Measurements from ENCODE around the gene C16orf46.
"Not testable (repeated sequence)": the region's sequence is repeated elsewhere in the genome, so short reads cannot be mapped to it uniquely, and the experiment has no call there.

Gene C16orf46, protein sequence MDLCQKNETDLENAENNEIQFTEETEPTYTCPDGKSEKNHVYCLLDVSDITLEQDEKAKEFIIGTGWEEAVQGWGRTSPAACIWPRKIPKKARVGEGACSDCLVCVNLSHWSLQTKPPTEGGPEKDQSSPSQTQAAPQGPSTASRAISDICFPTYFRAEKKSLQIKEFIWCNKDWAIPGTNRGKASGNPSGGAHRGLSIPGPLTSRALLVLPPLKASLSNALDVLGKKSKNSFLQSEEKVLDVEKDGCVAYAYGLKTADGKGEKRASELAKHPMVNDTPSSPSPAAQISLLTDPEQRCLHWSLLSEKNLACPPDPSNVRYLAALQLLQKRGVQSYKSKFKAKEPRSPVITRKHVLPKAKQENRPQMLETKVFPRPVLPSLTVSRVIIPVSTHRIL

DNA sequence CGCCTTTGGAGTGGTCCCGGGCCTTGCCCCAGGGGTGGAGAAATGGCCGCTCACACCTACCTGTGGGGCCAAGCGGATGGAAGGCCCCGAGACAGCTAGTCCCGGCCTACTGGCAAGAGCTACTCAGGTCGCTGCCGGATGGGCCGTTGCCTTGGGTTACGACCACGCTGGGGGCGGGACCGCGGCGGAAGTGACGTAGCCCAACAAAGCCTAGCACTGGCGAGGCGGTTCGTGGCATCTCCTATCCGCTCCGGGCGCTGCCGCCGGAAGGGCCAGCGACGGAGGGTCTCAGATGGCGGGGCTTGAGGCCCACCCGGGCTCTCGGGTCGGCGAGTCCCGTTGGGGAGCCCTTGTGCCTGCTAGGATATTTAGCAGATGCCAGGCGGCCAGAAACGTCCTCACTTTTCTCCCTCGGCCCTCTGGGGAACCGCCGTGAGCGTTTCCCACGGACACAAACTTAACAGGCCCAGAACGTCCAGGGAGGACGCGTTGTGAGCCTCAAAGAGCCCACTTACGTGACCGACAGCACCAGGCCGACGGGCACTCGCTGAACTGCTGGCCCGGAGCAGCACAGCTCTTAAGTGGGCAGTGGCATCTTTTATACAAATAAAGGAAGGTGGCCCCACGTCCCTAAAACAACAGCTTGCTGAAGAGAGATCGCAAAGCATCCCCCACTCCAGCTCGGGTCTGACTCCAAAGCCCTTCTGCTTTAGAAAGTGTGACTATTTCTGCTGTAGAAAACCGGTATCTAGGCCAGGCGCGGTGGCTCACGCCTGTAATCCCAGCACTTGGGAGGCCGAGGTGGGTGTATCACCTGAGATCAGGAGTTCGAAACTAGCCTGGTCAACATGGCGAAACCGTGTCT is at the start of gene C16orf46:
TSS of gene C16orf46 (minus strand) at position 163 of the 865 bp plus-strand sequence. CDS start 13,283 bp downstream, outside the sequence.
- in situ Hi-C loops (cut with MboI; ENCODE audit: low sequenced_read_pairs): no loop called here

DNA sequence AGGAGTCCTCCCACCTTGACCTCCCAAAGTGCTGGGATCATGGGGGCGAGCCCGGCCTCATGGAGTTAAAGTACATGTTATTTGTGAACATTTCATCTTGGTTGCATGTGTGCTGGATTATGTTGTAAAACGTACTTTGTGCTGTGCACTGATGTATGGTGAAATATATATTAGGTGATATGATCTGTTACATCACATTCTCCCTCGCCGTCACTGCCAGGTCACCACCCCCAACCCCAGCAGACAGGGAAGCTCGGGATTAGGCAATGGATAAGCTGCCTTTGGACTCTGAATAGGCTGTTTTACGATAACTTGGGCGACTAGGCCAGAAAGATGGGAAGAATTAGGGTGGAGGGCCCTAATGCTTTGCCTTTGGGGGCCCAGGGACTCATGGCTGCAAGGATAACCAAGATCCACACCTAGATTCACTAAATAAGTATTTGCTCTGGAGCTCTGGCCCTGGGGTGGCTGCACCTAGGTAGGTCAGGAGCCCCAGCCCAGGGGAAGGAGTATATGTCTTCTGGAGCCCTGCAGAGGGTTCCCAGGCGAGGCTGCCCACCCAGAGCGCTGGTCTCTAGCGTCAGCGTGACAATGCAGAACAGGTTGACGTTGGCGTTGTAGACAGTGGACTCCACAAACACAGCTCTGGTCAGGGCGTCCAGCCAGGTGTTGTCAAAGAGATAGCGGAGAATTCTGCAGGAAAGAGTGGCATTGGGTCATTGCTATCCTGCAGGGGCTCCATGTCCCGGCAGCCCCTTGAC is 46.2 kb upstream of the C16orf46 start:
- in situ Hi-C loops (cut with MboI; ENCODE audit: low sequenced_read_pairs): no loop called here

DNA sequence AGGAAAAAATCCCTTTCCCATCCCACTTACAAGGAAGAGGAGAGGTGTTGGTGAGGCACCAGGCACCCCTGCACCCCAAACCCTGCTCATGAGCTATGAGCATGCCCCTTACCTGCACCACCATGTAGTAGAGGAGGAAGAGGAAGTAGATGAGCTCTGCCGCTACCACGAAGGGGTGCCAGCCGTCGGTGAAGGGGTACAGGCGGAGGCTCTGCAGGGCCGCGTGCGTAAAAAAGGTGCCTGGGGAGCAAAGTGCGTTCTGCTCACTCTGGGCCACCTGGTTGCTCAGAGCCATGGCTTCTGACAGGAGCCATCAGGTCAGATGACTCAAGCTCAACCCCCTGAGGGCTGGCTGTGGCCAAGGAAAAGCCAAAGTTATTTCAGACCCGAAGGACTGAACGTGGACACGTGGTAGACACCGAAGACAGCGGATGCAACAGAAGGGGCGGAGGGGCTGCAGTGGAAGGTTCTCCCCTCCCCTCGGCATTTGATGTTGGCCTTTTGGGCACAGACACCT is 44.5 kb upstream of the C16orf46 start:
- in situ Hi-C loops (cut with MboI; ENCODE audit: low sequenced_read_pairs): no loop called here

DNA sequence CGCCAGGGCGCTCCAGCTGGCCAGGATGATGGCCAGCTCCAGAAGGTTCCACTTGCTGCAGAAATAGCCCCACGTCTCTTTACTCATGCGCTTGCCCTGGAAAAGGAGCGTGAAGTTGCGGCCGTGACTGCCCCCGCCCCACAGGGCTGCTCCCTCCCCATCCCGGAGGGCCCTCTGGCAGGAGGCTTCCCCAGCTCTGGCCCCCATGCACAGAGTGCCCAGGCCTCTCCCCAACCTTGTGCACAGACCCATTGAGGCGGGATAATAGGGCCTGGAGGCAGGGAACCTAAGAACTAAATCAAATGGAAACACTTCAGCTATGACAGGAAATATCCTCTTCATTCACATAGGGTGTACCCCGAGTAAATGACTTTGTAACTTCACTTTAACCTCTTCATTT is 40.4 kb upstream of the C16orf46 start:
- in situ Hi-C loops (cut with MboI; ENCODE audit: low sequenced_read_pairs): no loop called here

DNA sequence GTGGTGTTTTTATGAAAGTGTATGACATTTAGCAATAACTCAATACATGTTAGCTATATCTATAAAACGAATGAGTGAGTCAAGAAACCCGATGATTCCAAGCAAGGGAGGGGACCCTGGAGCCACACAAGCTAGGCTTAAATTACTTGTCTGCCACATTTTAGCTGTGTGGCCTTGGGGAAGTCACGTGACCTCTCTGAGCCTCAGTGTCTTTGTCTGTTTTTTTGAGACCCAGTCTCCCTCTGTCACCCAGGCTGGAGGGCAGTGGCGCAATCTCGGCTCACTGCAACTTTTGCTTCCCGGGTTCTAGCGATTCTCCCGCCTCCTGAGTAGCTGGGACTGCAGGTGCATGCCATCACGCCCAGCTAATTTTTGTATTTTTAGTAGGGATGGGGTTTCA is 39.2 kb upstream of the C16orf46 start:
- in situ Hi-C loops (cut with MboI; ENCODE audit: low sequenced_read_pairs): no loop called here

DNA sequence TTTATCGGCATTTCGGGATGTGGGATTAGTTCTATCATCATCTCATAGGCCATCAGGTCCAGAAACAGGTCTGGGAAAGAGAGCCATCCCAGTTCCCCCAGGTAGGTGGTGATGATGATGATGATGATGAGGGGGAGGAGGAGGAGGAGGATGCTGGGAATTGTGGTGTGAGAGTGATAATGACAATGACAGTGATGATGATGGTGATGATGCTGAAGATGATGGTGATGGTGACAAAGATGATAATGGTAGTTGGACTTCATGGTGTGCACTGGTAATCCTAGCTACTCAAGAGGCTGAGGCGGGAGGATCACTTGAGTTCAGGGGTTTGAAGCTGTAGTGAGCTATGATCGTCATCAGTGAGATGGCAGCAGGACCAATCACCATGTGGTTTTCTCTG is 35.4 kb upstream of the C16orf46 start:
- in situ Hi-C loops (cut with MboI; ENCODE audit: low sequenced_read_pairs): no loop called here

DNA sequence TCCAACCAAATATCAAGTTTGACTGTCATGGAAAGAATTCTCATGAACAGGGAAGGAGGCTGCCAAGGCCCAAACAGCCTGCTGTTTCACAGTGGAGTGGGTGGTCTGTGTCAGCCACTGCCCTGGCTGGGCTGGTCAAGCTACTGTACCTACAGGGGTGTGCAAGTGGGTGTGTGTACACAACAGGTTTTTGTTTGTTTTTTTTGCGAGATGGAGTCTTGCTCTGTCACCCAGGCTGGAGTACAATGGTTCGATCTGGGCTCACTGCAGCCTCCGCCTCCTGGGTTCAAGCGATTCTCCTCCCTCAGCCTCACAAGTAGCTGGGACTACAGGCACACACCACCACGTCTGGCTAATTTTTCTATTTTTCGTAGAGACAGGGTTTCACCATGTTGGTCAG is 32.2 kb upstream of the C16orf46 start:
- in situ Hi-C loops (cut with MboI; ENCODE audit: low sequenced_read_pairs): not testable (repeated sequence)

DNA sequence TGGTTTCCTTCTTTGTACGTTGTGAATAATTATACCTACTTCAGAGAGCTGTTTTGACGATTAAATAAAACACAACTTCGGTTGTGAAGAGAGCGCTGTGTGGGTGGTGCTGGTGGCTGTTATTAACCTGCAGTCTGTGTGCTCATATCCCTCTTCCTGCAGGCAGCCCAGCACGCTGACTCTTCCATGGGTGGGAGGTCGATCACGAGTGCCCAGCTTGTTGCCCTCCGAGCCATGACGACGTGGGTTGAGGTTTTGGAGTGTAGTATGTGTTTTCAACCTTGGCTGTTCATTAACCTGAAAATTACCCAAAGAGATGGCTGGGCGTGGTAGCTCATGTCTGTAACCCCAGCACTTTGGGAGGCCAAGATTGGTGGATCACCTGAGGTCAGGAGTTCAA is 30.5 kb upstream of the C16orf46 start:
- in situ Hi-C loops (cut with MboI; ENCODE audit: low sequenced_read_pairs): no loop called here

DNA sequence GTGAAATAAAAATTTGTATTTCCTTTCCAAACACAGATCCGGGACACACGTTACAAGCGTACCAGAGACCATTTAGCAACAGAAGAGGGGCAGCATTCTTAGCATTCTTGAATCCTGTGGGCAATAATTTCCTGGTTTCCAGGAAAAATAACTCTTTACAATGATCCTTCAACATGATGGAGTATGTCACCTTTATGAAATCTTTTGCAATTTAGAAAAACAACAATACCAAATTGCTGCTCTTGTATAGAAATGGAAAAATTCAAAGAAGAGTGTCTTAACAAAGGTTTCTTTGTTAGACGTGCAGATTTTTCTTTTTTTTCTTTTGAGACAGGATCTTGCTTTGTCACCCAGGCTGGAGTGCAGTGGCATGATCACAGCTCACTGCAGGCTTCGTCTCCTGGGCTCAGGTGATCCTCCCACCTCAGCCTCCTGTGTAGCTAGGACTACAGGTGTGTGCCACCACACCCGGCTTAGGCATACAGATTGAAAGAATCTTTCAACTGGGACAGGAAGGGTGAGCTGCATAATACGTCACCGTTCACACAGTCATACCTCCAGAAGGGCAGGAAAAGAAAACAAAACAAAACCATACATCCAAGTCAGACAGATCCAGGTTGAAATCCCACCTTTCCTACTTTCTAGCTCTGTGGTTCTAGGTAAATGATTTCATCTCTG is 29.9 kb upstream of the C16orf46 start:
- in situ Hi-C loops (cut with MboI; ENCODE audit: low sequenced_read_pairs): no loop called here

DNA sequence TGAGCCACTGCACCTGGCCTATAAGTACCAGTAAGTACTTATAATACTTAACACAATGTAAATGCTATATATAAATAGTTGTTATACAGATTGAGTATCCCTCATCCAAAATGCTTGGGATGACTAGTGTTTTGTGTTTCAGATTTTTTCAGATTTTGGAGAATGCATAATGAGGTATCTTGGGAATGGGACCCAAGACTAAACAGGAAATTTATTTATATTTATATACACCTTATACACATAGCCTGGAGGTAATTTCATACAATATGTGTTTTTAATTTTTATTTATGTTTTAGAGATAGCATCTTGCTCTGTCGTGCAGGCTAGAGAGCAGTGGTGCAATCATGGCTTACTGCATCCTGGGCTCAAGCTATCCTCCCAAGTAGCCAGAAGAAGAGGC is 28.9 kb upstream of the C16orf46 start:
- in situ Hi-C loops (cut with MboI; ENCODE audit: low sequenced_read_pairs): no loop called here

DNA sequence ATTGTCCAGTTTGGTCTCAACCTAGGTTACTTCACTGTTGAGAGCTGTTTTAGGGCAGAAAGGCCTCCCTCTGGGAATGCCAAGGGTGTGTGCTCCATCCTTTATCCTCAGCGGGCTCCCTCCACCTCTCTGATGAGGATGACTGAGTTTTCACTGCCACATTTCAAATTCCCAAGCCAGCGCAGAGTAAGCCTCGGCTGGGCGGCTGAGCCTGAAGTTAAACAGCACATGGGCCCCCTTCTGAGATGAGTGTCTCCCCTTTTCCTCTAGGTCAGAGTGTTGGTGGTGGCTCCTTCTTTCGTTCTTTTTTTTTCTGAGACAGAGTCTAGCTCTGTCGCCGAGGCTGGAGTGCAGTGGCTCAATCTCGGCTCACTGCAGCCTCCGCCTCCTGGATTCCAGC is 24.7 kb upstream of the C16orf46 start:
- in situ Hi-C loops (cut with MboI; ENCODE audit: low sequenced_read_pairs): no loop called here

DNA sequence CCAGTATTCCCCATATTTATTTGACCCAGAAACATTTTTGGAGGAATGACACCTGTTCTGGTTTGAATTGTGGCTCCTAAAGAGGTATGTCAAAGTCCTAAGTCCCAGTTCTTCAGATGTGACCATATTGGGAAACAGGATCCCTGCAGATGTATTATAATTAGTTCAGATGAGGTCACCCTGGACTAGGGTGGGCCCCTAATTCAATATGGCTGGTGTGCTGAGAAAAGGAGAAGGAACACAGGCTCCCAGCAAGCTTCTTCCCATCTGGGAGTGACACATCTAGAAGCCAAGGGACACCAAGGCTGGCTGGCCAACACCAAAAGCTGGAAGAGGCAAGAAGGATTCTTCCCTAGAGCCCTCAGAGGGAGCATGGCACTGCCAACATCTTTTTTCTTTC is 22.9 kb upstream of the C16orf46 start:
- in situ Hi-C loops (cut with MboI; ENCODE audit: low sequenced_read_pairs): no loop called here

DNA sequence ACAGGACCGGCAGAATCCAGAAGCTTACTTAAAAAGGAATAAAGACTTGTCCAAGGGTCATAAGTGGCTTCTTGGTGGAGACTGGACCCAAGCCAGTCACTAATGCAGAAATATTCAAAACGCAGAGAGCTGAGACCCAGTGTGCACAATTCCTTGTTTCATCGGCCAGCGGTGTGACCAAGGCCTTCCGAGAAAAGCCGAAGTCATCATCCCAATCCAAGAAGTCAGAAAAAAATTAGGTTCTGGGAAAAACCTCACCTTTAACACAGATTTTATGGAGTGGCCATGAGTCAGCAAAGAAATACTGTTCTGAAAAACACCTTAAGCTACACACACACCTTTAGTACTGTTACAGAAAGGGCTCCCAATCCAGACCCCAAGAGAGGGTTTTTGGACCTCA is 20.2 kb upstream of the C16orf46 start:
- in situ Hi-C loops (cut with MboI; ENCODE audit: low sequenced_read_pairs): no loop called here

DNA sequence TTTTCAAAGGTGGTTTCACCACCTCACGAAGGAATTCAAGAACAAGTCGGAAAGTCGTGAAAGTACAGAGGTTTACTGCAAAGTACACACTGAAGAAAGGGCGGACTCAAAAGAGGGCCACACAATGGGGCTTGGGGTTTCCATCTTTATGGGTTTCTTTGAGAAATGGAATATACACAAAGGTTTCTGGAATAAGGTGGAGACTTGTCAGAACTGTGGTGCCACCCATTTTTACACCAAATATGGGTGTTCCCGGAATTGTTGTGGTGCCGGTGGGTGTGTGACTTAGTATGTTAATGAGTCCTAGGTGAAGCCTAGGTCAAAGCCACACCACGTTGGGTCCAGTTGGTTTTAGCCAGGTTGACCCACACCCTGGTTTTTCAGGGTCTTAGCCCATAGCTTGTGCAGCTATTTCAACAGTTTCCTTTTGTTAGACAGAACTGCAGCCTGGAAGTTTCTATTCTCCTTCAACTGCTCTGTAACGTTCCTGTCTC is 19.7 kb upstream of the C16orf46 start:
- in situ Hi-C loops (cut with MboI; ENCODE audit: low sequenced_read_pairs): no loop called here

DNA sequence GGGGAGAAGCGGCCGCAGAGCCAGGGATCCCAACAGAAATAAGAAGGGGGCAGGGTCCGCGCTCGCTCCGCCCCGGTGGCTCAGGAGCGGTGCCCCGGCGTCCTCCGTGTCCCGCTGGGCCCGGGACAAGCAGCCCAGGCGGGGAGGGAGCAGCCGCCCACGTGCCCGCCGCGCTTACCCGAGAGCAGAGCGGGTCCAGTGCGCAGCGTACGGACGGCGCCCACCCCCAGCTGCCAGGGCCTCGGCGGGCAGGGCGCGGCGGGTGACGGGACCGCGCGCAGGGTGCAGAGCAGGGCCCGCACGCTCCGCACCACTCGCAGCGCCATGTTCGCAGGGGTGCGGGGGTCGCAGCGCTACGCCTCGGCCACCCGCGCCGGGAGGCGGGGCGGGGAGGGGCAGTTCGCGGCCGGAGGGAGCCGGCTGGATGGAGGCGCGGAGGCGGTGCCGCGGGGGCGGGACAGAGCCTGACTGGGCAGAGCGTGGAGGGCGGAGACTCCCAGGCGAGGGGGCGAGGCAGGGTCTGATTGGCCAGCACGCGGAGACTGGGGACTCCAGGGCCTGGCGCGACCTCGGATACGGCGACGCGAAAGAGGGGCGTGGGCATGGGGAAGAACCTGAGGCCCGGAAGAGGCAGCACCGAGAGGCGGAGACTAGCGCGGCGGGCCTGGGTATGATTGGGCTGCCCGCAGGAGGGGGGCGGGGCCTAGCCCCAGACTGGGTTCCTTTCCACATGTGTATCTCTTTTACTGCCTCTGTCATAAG is 19.1 kb upstream of the C16orf46 start, which contains the start of gene GCSH:
TSS of gene GCSH (minus strand) at position 443 of the 762 bp plus-strand sequence. CDS start at position 326, 117 bp downstream.
- in situ Hi-C loops (cut with MboI; ENCODE audit: low sequenced_read_pairs): no loop called here

DNA sequence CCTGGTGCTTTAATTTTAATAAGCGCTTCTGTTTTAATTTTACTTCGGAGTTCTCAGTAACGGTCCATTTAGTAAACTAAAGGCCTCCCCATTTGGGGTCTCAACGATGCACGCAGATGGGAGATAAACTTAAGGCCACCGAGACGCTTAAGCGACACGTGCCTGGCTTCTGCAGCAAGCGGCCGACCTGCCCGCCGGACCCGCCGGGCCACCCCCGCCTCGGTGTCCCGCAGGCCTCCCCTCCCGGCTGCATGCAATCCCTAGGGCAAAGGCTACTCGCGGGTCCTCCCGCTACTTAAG is 18.6 kb upstream of the C16orf46 start:
- in situ Hi-C loops (cut with MboI; ENCODE audit: low sequenced_read_pairs): no loop called here

DNA sequence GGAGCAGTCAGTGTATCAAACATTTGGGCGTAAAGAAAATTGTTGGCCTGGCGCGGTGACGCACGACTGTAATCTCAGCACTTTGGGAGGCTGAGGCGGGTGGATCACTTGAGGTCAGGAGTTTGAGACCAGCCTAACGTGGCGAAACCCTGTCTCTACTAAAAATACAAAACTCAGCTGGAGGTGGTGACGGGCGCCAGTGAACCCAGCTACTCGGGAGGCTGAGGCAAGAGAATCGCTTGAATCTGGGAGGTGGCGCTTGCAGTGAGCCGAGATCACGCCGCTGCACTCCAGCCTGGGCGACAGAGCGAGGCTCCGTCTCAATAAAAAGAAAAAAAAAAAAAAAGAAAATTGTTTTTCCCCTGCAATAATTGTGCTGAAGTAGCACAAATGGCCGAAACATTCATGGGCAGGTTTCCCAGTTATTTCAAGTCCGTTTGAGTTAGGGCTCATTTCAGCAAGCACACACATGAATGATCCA is 17.8 kb upstream of the C16orf46 start:
- in situ Hi-C loops (cut with MboI; ENCODE audit: low sequenced_read_pairs): no loop called here

DNA sequence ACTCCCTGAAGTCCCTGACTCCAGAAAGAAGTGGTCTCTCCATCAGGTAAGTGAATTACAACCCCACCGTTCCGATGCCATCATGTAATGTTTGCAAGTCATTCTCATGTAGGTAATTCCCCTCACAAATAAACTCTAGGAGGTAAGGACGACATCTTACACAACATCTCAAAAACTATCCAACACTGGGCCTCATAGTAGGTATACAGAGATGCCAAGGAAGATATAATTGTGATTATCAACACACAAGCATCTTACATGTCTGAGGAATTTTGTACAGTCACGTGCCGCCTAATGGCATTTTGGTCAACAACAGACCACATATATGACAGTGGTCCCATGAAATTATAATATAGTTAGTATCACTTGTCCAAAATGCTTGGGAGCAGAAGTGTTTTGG is 11.8 kb upstream of the C16orf46 start:
- in situ Hi-C loops (cut with MboI; ENCODE audit: low sequenced_read_pairs): no loop called here

DNA sequence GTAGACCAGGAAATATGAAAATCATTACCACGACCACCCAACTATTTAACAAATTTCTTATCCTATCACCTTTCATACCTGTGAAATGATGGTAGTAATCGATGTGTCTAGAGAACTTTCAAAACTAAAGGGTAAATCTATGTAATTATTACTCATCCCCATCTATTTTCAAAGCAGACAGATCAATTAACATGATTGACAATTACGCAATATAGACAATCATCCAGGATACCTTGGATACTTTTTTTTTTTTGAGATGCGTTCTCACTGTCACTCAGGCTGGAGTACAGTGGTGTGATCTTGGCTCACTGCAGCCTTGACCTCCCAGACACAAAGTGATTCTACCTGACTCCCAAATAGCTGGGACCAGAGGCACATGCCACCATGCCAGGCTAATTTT is 4.0 kb upstream of the C16orf46 start:
- in situ Hi-C loops (cut with MboI; ENCODE audit: low sequenced_read_pairs): no loop called here

DNA sequence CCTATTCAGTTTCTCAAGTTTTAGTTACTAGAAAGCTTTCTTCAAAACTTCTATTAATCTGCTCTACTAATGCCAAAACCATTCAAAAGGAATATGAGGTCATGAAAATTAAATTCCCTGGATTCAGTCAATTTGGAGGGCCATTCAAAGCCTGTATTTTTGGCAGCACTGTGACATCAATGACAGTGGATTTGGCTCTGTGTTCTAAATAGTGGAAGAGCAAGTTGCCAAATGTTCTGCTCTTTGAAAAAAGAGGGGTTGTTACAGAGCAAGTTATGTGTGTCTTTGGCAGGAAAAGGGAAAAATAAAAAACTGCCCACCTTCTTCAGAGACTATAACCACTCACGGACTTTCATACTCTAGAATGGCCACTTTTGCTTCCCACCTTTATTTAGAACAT is 3.2 kb upstream of the C16orf46 start:
- in situ Hi-C loops (cut with MboI; ENCODE audit: low sequenced_read_pairs): no loop called here

Measured in HL-60/S4 treated with retinoic acid at 250 ng/mL for 4 days and 3 days (cell line).